Esophagus muscularis mucosa (tissue), 4 donors: ENCODE measurements around the gene SYNJ2BP. TPM values are rescaled to one million over a fixed set of nuclear protein-coding genes. Genes with fewer than 3 reads are reported as not detected.

Source experiments
- DNase-seq: peaks from one replicate; pipeline ENCODE4 v3.0.0-alpha.2; 2017; ENCODE audit errors: extremely low spot score
- H3K27ac ChIP-seq, 4 donors: fragments of 200-600 bp; sonication (generic); replicated peaks in 1 of 4; 1 replicate in 3 of 4; 2 replicates in 1 of 4; pipeline ENCODE4 v1.5.1; 2016 to 2019; ENCODE audit warnings: mild to moderate bottlenecking in 1 of 4
- H3K27me3 ChIP-seq, 4 donors: fragments of 200-600 bp; sonication (generic); one replicate each; pipeline versions ENCODE4 v1.5.1 to v1.6.0; 2016 to 2019
- H3K36me3 ChIP-seq, 4 donors: fragments of 200-600 bp; sonication (generic); one replicate each; pipeline ENCODE4 v1.5.1; 2016 to 2019
- H3K4me1 ChIP-seq, 4 donors: fragments of 200-600 bp; sonication (generic); one replicate each; pipeline ENCODE4 v1.5.1; 2016 to 2019
- H3K4me3 ChIP-seq, 4 donors: fragments of 200-600 bp; sonication (generic); 1 replicate in 2 of 4; 2 replicates in 2 of 4; pipeline ENCODE4 v1.5.1; 2016 to 2019; ENCODE audit warnings: mild to moderate bottlenecking in 4 of 4, moderate library complexity in 1 of 4
- H3K9me3 ChIP-seq, 4 donors: fragments of 200-600 bp; sonication (generic); 1 replicate in 3 of 4; 2 replicates in 1 of 4; pipeline ENCODE4 v1.5.1; 2016 to 2019
- EP300 ChIP-seq: sonication (generic); formaldehyde crosslinking; IDR thresholded peaks from one replicate; pipeline ENCODE4 v1.6.1; 2017; ENCODE audit warnings: antibody characterized with exemption
- POLR2A ChIP-seq: fragments of 450-650 bp; IDR thresholded peaks from one replicate; pipeline ENCODE4 v1.6.1; 2017; ENCODE audit warnings: antibody characterized with exemption, moderate library complexity, mild to moderate bottlenecking, low read depth
- POLR2AphosphoS5 ChIP-seq, 2 donors: sonication (generic); formaldehyde crosslinking; IDR thresholded peaks; one replicate each; pipeline ENCODE4 v1.6.1; 2017; ENCODE audit warnings: antibody characterized with exemption in 2 of 2
- WGBS: methylation state at CpG from one replicate; pipeline ENCODE4 v1.1.5; 2018; 5-methylcytosine and 5-hydroxymethylcytosine counted together
- intact Hi-C: fragments of 100-400 bp; cut with DNase I; formaldehyde crosslinking; loops from one replicate; pipeline ENCODE4 v1.15.1; 2023
- total RNA-seq, 4 donors: library from RNA; depleted of rRNA; stranded (reverse); fragments of >200 nt; gene quantifications; one replicate each; pipeline versions ENCODE4 v1.1.0 to v1.2.1, GENCODE V29; 2016
- TF ChIP-seq, protein P1 (sequence below), 3 experiments: fragments of 200-600 bp in 2 of 3; fragments of 450-650 bp in 1 of 3; sonication (generic) in 2 of 3; IDR thresholded peaks; one replicate each; pipeline ENCODE4 v1.5.1; 2017 to 2019; ENCODE audit warnings: antibody characterized with exemption in 3 of 3, mild to moderate bottlenecking in 2 of 3, moderate library complexity in 1 of 3

The SYNJ2BP gene
- total RNA-seq, 4 donors from 2014 or later = 30.2 to 47.3 (median 40.0) TPM

DNA sequence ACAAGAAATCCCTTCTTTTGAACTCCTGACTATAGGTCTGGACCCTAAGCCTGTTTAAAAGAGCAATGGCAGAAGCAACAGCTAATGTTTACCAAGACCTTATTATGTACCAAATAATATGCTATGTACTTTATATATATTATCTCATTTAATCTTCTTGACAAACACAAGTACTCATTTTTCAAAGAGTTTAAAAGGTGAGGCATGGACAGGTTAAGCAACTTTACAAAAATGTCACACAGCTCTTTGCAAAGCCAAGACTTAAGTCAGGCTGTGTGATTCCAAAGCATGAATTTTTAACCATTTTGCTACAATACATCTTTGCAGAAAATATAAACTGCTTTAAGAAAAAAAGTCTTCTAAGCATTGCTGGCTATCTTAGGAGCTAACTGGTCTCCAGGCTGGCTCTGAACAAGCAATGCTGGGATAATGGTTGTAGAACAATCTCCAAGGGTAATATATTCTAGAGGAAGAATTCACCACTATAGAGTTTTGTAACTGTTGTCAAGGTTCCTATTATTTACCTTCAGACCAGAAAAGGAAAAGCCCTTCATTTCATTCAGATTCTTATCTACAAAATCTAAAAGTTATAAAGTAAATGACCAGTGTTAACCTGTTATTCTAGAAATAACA lies 22.1 kb downstream of the SYNJ2BP start:
- Histone ChIP-seq H3K27me3 (no peaks in the 10 kb centered on the region), H3K27ac (no peak overlapping the region), H3K36me3 (peaks cover 0 to 23% (median 11%) of the 10 kb centered on the region in 4 donors), H3K4me3 (no peak overlapping the region), H3K4me1 (no peaks in the 10 kb centered on the region), H3K9me3 (no peaks in the 10 kb centered on the region)
- intact Hi-C loops = no loop called here
- no peak for DNase-seq
- TF ChIP-seq, protein P1, sequence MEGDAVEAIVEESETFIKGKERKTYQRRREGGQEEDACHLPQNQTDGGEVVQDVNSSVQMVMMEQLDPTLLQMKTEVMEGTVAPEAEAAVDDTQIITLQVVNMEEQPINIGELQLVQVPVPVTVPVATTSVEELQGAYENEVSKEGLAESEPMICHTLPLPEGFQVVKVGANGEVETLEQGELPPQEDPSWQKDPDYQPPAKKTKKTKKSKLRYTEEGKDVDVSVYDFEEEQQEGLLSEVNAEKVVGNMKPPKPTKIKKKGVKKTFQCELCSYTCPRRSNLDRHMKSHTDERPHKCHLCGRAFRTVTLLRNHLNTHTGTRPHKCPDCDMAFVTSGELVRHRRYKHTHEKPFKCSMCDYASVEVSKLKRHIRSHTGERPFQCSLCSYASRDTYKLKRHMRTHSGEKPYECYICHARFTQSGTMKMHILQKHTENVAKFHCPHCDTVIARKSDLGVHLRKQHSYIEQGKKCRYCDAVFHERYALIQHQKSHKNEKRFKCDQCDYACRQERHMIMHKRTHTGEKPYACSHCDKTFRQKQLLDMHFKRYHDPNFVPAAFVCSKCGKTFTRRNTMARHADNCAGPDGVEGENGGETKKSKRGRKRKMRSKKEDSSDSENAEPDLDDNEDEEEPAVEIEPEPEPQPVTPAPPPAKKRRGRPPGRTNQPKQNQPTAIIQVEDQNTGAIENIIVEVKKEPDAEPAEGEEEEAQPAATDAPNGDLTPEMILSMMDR (IDR thresholded peaks at IDR 0.05) = no peak
- TF ChIP-seq POLR2AphosphoS5 (IDR thresholded peaks at IDR 0.05) (no peak), EP300 (no peak), POLR2A (no peak)

DNA sequence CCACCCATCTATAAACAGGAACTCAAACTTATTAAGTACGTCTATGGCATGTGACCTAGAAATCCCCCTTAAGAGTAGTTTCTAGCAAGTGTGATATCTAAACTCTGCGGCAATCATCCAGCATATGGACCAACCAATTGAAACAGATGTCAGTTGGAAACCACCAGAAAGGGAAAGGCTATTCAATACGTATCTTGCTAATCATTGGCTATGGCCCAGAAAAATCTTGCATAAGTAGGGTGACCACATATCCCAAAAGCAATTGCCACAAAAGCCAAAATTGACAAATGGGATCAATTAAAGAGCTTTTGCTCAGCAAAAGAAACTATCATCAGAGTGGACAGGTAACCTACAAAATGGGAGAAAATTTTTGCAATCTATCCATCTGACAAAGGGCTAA lies 24.2 kb downstream of the SYNJ2BP start:
- no peaks in the 10 kb centered on the region for H3K27me3 ChIP-seq

DNA sequence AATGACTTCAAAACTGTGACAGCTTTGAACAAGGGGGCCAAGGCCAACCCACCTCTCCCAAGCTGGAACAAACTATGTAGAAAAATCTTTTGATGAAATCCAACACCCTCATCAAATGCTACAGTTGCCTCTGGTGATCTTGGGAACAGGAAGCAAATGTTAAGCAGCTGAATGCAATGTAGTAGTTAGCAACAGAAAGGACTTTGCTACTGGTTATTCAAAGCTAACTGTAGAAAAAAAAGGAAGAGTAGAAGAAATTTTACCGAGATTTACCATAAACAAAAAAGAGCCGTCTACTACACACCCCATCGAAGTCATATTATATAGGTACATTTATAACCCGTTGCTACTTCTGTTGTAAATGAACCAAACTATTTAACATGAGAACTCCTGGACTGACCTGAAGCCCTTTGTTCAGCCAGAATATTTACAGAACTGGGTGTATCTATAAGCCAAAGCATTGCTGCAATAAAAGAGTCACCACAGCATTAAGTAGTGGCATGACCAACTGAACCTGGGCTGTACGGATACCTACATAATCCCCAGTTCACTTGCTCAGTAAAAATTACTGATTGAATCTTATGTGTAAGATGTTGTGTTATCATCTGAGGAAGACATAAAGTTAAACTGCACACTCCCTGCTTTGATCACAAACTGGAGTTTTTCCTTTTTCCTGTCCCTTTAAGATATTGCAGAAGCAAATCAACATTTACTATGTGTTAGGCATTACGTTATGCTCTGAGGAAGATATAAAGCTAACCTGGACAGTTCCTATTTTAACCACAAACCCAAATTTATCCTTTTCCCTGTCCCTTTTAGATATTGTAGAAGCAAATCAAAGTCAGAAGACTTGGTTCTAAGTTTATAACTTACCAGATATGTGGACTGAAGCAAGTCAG lies 25.1 kb downstream of the SYNJ2BP start:
- intact Hi-C loops = no loop called here
- TF ChIP-seq POLR2AphosphoS5 (IDR thresholded peaks at IDR 0.05) = no peak
- TF ChIP-seq, protein P1 (IDR thresholded peaks at IDR 0.05) = no peak
- H3K36me3 ChIP-seq = peaks cover 0 to 19% (median 9%) of the 10 kb centered on the region in 4 donors
- 89% methylated on average over 6 of the region's 6 CpGs for WGBS
- no peak for DNase-seq
- H3K9me3 ChIP-seq = no peaks in the 10 kb centered on the region
- no peaks in the 10 kb centered on the region for H3K27me3 ChIP-seq
- no peak overlapping the region for H3K27ac ChIP-seq
- no peak overlapping the region for H3K4me3 ChIP-seq
- H3K4me1 ChIP-seq = no peaks in the 10 kb centered on the region

More for the DNA sequence above, 24.2 kb downstream of the SYNJ2BP start:
- Histone ChIP-seq H3K4me1 (no peaks in the 10 kb centered on the region), H3K9me3 (no peaks in the 10 kb centered on the region), H3K36me3 (peaks cover 0 to 18% (median 7%) of the 10 kb centered on the region in 4 donors), H3K27ac (no peak overlapping the region), H3K4me3 (no peak overlapping the region)
- intact Hi-C loops = no loop called here
- no peak for TF ChIP-seq POLR2AphosphoS5 (IDR thresholded peaks at IDR 0.05)
- no peak for TF ChIP-seq EP300
- TF ChIP-seq POLR2A = no peak
- TF ChIP-seq, protein P1 (IDR thresholded peaks at IDR 0.05) = no peak
- no peak for DNase-seq
- 60% methylated on average over 3 of the region's 3 CpGs for WGBS

DNA sequence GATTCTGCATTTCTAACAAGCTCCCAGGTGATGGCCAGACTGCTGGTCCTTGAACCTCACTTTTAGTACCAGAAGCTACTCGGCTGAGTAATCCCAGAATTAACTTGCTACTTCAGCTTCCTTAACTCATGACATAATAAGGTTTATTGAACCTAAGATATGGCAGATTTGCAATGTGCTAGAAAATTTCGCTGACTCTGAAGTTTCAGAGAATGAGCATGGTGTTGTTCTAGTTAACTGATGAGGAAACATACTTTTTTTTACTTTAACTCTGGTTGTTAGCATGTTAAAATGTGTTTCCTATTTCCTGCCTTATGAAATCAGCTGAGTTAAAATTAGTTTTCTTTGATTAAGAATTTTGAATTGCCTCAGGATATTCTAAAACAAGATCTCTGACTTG lies 34.4 kb downstream of the SYNJ2BP start:
- intact Hi-C loops = no loop called here
- 92% methylated on average over 2 of the region's 2 CpGs for WGBS
- no peaks in the 10 kb centered on the region for H3K9me3 ChIP-seq

More for the DNA sequence above, 34.4 kb downstream of the SYNJ2BP start:
- Histone ChIP-seq H3K27ac (no peak overlapping the region), H3K27me3 (no peaks in the 10 kb centered on the region), H3K36me3 (peaks cover 0 to 49% (median 28%) of the 10 kb centered on the region in 4 donors), H3K4me3 (no peak overlapping the region), H3K4me1 (no peaks in the 10 kb centered on the region)
- TF ChIP-seq, protein P1 (IDR thresholded peaks at IDR 0.05) = no peak
- no peak for TF ChIP-seq POLR2A
- no peak for TF ChIP-seq EP300
- no peak for TF ChIP-seq POLR2AphosphoS5 (IDR thresholded peaks at IDR 0.05)
- no peak for DNase-seq
